HL-60 (cell line): ENCODE results near the gene CACNG4.

ENCODE experiments used
- DNase-seq, 2 experiments: peaks; one replicate each; pipeline ENCODE4 v3.0.0-alpha.2; 2010 to 2020; ENCODE audit warnings: low read depth in 1 of 2, low spot score in 1 of 2
- H3K27ac ChIP-seq: fragments of 250-450 bp; sonication (Bioruptor Pico); replicated peaks from 2 replicates; pipeline ENCODE4 v1.5.1; 2020; ENCODE audit warnings: mild to moderate bottlenecking, moderate library complexity
- H3K27me3 ChIP-seq: fragments of 250-450 bp; sonication (Bioruptor Pico); 2 replicates; pipeline ENCODE4 v1.5.1; 2021; ENCODE audit warnings: mild to moderate bottlenecking, moderate library complexity; ENCODE audit not compliant: insufficient read depth, poor library complexity, severe bottlenecking
- H3K4me3 ChIP-seq: replicated peaks from 2 replicates; pipeline ENCODE4 v1.5.1; 2011; ENCODE audit warnings: mild to moderate bottlenecking, control low read depth, low read length; ENCODE audit not compliant: insufficient read depth
- CTCF ChIP-seq: IDR thresholded peaks from one replicate; pipeline ENCODE4 v1.5.1; 2011; ENCODE audit warnings: low read length, control low read depth, inconsistent platforms; ENCODE audit not compliant: insufficient read depth
- GABPA ChIP-seq: IDR thresholded peaks from 2 replicates; pipeline ENCODE4 v1.6.1; 2012; ENCODE audit warnings: low read depth
- POLR2AphosphoS5 ChIP-seq: IDR thresholded peaks from 2 replicates; pipeline ENCODE4 v1.6.1; 2012; ENCODE audit warnings: low read depth
- SPI1 ChIP-seq: IDR thresholded peaks from 2 replicates; pipeline ENCODE4 v1.6.1; 2012; ENCODE audit warnings: low read depth, mild to moderate bottlenecking, borderline replicate concordance
- TF ChIP-seq, protein P1 (sequence below): IDR thresholded peaks from 2 replicates; pipeline ENCODE4 v1.6.1; 2012; ENCODE audit warnings: low read depth; ENCODE audit not compliant: insufficient replicate concordance

CACNG4 gene

DNA sequence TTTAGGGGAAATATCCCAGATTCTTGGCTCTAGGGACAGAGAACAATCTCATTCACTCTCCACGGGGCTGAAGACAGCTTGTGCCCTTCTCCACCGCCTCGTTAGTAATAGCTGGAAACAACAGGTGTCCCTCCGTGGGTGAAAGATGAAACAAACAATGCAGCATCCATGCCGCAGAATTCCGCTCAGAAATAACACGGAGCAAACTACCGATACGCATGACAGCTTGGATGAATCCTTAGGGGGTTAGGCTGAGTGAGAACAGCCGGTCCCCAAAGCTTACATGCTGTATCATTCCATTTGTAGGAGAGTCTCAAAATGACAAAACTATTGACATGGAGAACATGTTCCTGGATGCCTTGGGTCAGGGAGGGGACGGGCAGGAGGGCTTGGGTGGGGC is 50.5 kb downstream of the CACNG4 start:
- DNase-seq: no peak
- H3K27ac ChIP-seq: no peak overlapping the region
- H3K27me3 ChIP-seq: no peaks in the 10 kb centered on the region
- TF ChIP-seq POLR2AphosphoS5 (no peak), GABPA (no peak), CTCF (no peak), SPI1 (no peak)
- TF ChIP-seq, protein P1, sequence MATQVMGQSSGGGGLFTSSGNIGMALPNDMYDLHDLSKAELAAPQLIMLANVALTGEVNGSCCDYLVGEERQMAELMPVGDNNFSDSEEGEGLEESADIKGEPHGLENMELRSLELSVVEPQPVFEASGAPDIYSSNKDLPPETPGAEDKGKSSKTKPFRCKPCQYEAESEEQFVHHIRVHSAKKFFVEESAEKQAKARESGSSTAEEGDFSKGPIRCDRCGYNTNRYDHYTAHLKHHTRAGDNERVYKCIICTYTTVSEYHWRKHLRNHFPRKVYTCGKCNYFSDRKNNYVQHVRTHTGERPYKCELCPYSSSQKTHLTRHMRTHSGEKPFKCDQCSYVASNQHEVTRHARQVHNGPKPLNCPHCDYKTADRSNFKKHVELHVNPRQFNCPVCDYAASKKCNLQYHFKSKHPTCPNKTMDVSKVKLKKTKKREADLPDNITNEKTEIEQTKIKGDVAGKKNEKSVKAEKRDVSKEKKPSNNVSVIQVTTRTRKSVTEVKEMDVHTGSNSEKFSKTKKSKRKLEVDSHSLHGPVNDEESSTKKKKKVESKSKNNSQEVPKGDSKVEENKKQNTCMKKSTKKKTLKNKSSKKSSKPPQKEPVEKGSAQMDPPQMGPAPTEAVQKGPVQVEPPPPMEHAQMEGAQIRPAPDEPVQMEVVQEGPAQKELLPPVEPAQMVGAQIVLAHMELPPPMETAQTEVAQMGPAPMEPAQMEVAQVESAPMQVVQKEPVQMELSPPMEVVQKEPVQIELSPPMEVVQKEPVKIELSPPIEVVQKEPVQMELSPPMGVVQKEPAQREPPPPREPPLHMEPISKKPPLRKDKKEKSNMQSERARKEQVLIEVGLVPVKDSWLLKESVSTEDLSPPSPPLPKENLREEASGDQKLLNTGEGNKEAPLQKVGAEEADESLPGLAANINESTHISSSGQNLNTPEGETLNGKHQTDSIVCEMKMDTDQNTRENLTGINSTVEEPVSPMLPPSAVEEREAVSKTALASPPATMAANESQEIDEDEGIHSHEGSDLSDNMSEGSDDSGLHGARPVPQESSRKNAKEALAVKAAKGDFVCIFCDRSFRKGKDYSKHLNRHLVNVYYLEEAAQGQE: no peak
- H3K4me3 ChIP-seq: no peak overlapping the region

DNA sequence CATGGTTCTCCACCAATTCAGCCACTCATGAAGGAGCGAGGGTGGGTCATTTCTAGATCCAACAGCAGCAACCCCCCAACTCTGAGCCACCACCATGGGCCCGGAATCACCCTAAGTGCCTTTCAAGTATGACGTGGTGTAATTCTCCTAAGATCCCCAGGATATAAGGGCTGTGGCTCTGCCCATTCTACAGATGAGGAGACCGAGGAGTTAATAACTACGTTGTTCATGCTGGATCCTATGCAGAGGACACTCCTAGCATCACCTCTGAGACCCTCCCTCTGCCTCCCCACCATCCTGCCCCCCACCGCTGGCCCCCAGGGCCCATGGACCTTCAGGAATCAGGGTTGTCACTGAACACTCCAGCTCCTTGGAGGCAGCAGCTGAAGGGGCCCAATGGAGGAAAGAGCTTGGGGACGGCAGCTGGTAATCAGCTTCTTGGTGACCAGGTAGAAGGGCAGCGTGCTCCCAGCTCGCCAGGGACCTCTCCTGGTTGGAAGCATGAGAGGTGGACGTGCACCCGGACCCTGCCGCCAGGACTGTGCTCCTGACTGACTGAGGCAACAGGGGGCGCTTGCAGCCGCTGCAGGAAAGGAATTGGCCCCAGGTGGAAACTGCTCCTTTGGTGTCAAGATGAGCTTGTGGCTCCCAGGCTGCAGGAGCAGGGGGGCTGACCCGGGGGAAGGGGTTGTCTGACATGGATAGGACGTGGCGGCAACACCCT is 51.7 kb downstream of the CACNG4 start:
- Histone ChIP-seq H3K27me3 (no peaks in the 10 kb centered on the region), H3K4me3 (no peak overlapping the region), H3K27ac (no peak overlapping the region)
- no peak for TF ChIP-seq CTCF
- no peak for TF ChIP-seq SPI1
- TF ChIP-seq GABPA: no peak
- TF ChIP-seq, protein P1: no peak
- TF ChIP-seq POLR2AphosphoS5: no peak
- no peak for DNase-seq

GRCh38 chr17:67017910-67018309 is 53.4 kb downstream of the CACNG4 start:
- Histone ChIP-seq H3K27me3 (no peaks in the 10 kb centered on the region), H3K27ac (no peak overlapping the region), H3K4me3 (no peak overlapping the region)
- no peak for TF ChIP-seq SPI1
- TF ChIP-seq, protein P1: no peak
- no peak for TF ChIP-seq GABPA
- TF ChIP-seq CTCF: no peak
- no peak for TF ChIP-seq POLR2AphosphoS5
- DNase-seq: no peak
